Ovary (tissue), 3 donors: ENCODE results near the gene SREBF1.

Experiments used
- EP300 ChIP-seq: sonication (generic); formaldehyde crosslinking; IDR thresholded peaks from one replicate; pipeline ENCODE4 v1.6.1; 2017; ENCODE audit warnings: antibody characterized with exemption
- POLR2A ChIP-seq: fragments of 450-650 bp; IDR thresholded peaks from one replicate; pipeline ENCODE4 v1.6.1; 2017; ENCODE audit warnings: antibody characterized with exemption, mild to moderate bottlenecking, moderate library complexity
- TF ChIP-seq, protein P1 (sequence below), 3 donors: fragments of 450-650 bp in 2 of 3; fragments of 200-600 bp in 1 of 3; IDR thresholded peaks; one replicate each; pipeline versions ENCODE4 v1.5.1 to v1.8.0; 2016 to 2022; ENCODE audit warnings: antibody characterized with exemption in 3 of 3, mild to moderate bottlenecking in 1 of 3
- donor health status: DM: no; HTN: no; CAD: no.

DNA sequence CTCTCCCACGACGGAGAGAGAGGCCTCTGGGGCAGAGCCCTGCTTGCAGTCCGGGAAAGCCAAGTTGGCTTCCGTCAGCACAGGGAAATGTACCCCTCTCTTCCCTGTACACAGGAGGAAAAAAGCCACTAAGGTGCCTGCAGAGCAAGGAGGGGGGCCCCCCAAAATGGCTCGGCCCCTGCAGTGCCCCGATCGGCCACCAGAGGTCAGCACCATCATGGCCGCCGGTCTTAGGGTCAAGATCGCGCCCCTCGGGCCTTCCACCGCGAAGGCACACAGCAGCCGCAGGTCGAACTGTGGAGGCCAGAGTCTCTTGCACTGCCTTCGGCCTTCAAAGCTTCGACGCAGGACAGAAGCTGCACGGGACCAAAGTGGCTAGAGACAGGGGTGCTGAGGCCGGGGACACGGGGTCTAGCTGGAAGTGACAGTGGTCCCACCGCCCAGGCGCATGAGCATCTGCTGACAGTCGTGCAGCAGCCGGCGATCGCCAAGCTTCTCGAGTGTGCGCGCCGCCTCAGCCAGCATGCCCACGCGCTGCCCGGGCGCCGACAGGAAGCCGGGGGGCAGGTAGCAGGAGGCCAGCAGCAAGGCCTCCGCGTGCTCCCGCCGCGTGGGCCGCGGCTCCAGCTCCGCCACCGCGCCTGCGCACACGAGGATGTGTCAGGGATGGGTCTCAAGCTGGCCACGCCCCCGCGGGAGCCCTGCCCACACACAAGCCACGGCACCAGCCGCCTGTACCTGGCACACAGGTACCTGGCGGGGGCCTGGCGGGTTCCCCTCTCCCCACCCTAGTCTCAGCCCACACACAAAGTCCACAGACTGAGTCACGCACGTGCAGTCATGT, 24.4 kb downstream of the SREBF1 start:
- TF ChIP-seq, protein P1, sequence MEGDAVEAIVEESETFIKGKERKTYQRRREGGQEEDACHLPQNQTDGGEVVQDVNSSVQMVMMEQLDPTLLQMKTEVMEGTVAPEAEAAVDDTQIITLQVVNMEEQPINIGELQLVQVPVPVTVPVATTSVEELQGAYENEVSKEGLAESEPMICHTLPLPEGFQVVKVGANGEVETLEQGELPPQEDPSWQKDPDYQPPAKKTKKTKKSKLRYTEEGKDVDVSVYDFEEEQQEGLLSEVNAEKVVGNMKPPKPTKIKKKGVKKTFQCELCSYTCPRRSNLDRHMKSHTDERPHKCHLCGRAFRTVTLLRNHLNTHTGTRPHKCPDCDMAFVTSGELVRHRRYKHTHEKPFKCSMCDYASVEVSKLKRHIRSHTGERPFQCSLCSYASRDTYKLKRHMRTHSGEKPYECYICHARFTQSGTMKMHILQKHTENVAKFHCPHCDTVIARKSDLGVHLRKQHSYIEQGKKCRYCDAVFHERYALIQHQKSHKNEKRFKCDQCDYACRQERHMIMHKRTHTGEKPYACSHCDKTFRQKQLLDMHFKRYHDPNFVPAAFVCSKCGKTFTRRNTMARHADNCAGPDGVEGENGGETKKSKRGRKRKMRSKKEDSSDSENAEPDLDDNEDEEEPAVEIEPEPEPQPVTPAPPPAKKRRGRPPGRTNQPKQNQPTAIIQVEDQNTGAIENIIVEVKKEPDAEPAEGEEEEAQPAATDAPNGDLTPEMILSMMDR (IDR thresholded peaks at IDR 0.05) = peak; percentile 98 to 99 (median 99)
- TF ChIP-seq POLR2A (no peak), EP300 (no peak)
